Renal pelvis (tissue), 4 donors: ENCODE data around the gene PRR23E. TPM values are rescaled to one million over a fixed set of nuclear protein-coding genes. Genes with fewer than 3 reads are reported as not detected.

Experiments
- DNase-seq: peaks from one replicate; pipeline ENCODE4 v3.0.0-alpha.2; 2013
- polyA plus RNA-seq, 3 donors: library from polyadenylated mRNA; unstranded; fragments of 120-200 nt; gene quantifications; one replicate each; pipeline ENCODE4 v1.2.1, GENCODE V29; 2013; ENCODE audit not compliant: insufficient read length in 3 of 3

PRR23E gene
- polyA plus RNA-seq, 3 donors, result not detected

DNA sequence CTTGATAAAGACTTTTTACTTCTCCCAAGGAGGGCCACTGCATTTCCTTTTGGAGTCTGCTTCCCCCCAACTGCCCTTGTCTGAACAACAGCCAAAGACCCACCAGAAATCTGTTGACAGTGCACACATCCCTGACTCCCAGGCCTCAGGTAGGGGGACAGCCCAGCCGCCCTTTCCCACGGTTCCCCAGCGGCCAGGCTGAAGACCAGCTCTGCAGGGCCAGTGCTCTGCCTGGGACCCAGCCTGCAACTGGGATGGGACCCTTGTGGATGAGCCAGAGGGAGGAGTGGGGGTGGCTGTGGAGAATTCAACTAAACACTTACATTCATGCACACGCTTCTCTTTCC is 8.1 kb upstream of the PRR23E start:
- DNase-seq, result no peak

- no peak for DNase-seq
Measured at GRCh38 chr3:127185268-127185667, 7.7 kb upstream of the PRR23E start.

DNA sequence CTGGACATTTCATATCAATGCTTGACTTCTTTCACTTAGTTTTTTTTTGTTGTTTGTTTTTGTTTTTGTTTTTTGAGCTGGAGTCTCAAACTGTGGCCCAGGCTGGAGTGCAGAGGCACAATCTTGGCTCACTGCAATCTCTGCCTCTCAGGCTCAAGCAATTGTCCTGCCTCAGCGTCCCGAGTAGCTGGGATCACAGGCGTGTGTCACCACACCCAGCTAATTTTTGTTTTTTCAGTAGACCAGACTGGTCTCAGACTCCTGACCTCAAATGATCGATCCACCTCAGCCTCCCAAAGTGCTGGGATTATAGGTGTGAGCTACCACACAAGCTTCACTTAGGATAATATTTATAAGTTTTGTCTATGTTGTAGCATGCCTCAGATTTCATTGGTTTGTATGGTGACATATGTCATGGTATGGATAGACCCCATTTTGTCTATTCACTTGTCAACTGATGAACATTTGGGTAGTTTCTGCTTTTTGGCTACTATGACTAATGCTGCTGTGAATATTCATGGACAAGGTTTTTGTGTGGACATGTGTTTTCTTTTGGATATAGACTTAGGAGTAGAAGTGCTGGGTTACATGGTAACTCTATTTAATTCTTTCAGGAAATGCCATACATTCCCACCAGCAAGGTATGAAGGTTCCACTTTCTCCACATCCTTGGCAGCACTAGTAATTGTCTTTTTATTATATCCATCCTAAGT is 6.8 kb upstream of the PRR23E start:
- DNase-seq, result no peak

- DNase-seq, result no peak
Measured at GRCh38 chr3:127187316-127187715, 5.6 kb upstream of the PRR23E start.

DNA sequence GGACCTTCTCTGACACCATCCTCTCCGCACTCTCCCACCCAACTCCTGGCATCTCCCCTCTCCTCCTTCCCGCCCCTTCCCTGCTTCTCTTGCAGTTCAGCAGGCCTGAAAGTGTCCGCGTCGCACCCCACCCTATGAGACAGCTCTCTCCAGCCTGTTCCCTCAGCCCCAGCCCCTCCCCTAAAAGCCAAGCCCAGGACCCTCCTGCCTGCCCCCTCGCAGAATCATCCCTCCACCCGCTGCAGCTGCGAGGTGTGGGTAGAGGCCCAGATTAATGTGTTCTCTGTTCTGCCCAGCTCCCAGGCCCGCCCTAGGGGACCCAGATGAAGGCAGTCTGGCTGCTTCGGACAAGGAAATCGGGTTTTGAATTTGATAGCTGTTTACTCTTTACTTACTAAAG is 410 bp downstream of the PRR23E start:
- DNase-seq, result no peak

DNA sequence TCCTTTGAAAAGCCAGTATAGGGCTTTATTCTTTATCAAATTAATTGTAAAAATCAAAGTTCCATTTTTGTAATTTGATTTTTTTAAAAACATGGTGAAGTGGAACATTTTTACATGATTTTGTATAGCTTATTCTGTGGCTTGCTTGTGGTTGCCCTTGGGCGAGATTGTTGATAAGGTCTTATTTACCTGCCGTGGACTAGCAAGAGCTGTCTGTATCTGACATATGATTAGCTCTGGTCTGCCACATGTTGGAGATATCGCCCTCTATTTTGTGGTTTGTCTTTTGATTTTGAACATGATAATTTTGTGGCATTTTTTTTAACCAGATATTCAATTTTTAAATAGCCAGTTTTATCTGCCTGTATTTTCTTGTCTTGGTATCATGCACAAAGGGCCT is 844 bp downstream of the PRR23E start:
- DNase-seq, result no peak

- DNase-seq, result no peak
Measured at GRCh38 chr3:127194601-127195187, 1.8 kb downstream of the PRR23E start.

GRCh38 chr3:127195417-127195816 is 2.5 kb downstream of the PRR23E start:
- no peak for DNase-seq

DNA sequence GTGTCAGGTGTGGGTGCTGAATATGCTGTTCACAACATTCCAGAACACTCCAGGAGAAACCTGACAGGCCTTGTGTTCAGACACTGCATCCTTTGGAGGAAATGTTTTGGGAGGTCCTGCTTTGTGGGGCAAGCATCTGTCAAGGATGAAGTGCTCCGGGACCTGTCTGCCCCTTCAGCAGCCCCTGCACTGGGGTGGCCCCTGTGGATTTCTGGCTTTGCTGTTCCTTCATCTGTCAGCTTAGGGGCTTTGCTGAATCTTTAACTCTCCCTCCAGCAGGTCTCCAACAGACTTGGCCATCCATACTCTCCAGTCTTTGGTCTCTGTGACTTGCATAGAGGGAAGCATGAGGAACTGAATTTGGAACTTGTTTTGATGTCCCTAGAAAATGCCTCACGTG is 3.1 kb downstream of the PRR23E start:
- DNase-seq, result no peak

GRCh38 chr3:127196466-127197299 is 3.8 kb downstream of the PRR23E start:
- no peak for DNase-seq

DNA sequence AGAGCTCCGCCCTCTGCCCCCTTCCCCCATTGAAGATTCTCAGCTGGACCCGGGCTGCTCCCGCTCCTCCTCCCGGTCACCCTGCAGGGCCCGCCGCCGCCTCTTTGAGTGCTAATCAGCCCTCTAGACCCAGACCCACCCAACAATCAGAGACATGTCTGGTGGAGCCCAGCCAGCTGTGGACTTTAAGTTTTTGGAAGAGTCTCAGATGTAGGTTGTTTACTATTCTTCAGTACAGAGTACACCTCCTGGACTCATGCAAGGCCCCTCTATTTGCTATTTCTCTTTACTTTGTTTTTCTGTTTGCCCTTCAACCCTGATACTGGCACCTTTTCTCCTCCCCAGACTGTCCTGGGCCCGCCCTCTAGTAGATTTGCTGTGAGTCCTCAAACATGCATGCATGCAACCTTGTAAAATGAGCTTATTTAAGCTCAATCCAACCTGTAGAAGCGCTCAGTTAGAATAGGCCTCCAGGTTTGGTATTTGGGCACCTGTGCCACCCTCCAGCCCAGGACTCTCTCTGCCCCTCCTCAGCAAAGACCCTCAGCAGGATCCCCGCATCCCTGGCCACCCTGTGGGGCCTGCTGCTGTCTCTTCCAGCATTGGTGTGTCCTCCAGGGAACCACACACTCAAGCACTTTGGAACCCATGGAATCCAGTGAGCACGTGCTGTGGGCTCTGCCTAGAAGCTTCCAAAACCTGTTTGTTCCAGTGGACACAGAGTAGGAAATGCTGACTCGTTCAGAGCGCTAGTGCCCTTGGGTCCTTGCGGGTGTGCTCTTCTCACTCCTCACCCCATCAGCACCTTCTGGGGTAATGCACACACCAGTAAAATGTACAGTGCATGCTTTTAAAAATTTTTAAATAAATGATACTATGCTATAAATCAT is 4.6 kb downstream of the PRR23E start:
- DNase-seq, result no peak

- DNase-seq, result no peak
Measured at GRCh38 chr3:127200086-127200691, 7.3 kb downstream of the PRR23E start.

DNA sequence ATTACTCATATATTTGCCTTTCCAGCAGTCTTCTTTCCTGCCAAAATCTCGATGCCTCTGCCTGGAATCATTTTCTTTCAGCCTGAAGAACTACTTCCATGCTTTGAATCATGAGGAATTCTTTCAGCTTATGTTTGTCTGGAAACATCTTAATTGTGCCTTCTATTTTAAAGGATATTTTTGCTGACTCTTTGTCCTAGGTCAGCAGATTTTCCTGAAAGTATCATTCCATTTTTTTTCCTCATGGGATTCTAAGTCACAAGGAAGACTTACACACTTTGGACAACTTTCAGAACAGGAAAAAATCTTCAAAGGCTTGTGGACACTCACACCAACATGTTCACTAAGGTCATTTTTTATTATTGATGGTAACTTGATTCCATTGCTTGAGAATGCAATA is 10.1 kb downstream of the PRR23E start:
- DNase-seq, result no peak

GRCh38 chr3:127204841-127205582 is 12.1 kb downstream of the PRR23E start:
- DNase-seq, result no peak

- DNase-seq, result no peak
Measured at GRCh38 chr3:127206154-127206553, 13.2 kb downstream of the PRR23E start.

- DNase-seq, result no peak
Measured at GRCh38 chr3:127206611-127207516, 13.9 kb downstream of the PRR23E start.

- no peak for DNase-seq
Measured at GRCh38 chr3:127207727-127208482, 15.0 kb downstream of the PRR23E start.

GRCh38 chr3:127208483-127209100 is 15.7 kb downstream of the PRR23E start:
- no peak for DNase-seq
